ENCODE data around the gene CENPV.

- TF ChIP-seq CTCF (IDR thresholded peaks at IDR 0.05; ENCODE audit: low read length): no peak
- TF ChIP-seq EZH2 (optimal IDR thresholded peaks at IDR 0.05; ENCODE audit: low read depth, low read length): no peak
Measured at GRCh38 chr17:16380640-16381495, 27.6 kb upstream of the CENPV start, which contains the start of gene UBB.
